DND-41 (cell line): ENCODE results near the gene PHKG2.

Source experiments
- CTCF ChIP-seq: IDR thresholded peaks from 2 replicates; pipeline ENCODE4 v1.5.1; 2012; ENCODE audit warnings: borderline replicate concordance, low read length, moderate library complexity, mild to moderate bottlenecking; ENCODE audit not compliant: poor library complexity, severe bottlenecking; ENCODE audit errors: extremely low read depth
- EZH2 ChIP-seq: IDR thresholded peaks from 3 replicates; pipeline ENCODE4 v1.6.1; 2012; ENCODE audit warnings: borderline replicate concordance, low read depth, mild to moderate bottlenecking, moderate library complexity, low read length, inconsistent platforms; ENCODE audit not compliant: severe bottlenecking

GRCh38 chr16:30758988-30759491, 10.8 kb downstream of the PHKG2 start:
- TF ChIP-seq CTCF (no peak), EZH2 (no peak)
